GM12878 (cell line): ENCODE measurements around the gene SLC36A1. TPM values are rescaled to one million over a fixed set of nuclear protein-coding genes. Genes with fewer than 3 reads are reported as not detected.

Experiments used
- ATAC-seq: fragments of 200-7000 bp; cut with Tn5 transposase; 3 replicates; pipeline ENCODE4 v1.9.1; 2020; ENCODE audit warnings: mild to moderate bottlenecking, moderate library complexity
- BruUV-seq: library from RNA; stranded (reverse); fragments of 400-500 nt; replicated peaks from 2 replicates; lab custom pipeline; 2021; lab: Mats Ljungman, UMichigan
- CTCF ChIA-PET: fragments of 300-600 bp; sonication (Branson Sonifier 250); formaldehyde crosslinking; extraction: SDS; loops from one replicate; lab custom pipeline; 2021; ENCODE audit warnings: inconsistent platforms; lab: Yijun Ruan, JAX
- POLR2A ChIA-PET: fragments of 350-600 bp; formaldehyde crosslinking; extraction: SDS; loops from one replicate; lab custom pipeline; 2021; ENCODE audit warnings: inconsistent platforms; lab: Charles Lee
- RAD21 ChIA-PET: fragments of 300-600 bp; sonication (Branson Sonifier 250); formaldehyde crosslinking; loops from one replicate; lab custom pipeline; 2023; ENCODE audit warnings: antibody characterized with exemption; ENCODE audit not compliant: unreplicated experiment; lab: Charles Lee
- SMC1A ChIA-PET: fragments of 300-600 bp; sonication (Branson Sonifier 250); formaldehyde crosslinking; loops from one replicate; lab custom pipeline; 2023; ENCODE audit not compliant: unreplicated experiment, uncharacterized antibody; lab: Charles Lee
- DNase-seq: peaks from one replicate; pipeline ENCODE4 v3.0.0-alpha.2; 2011; ENCODE audit warnings: low read depth, low spot score
- FAIRE-seq: peaks from 3 replicates; lab custom pipeline; 2011; peaks lifted over from hg19 to GRCh38; lab: Jason Lieb, UNC
- H2AFZ ChIP-seq: 2 replicates; pipeline ENCODE4 v1.6.0; 2011; ENCODE audit warnings: low read depth, low read length, control low read depth; ENCODE audit not compliant: control insufficient read depth
- H3K27ac ChIP-seq: 2 replicates; pipeline ENCODE4 v1.5.1; 2011; ENCODE audit warnings: control low read depth; ENCODE audit not compliant: control insufficient read depth, insufficient read depth
- H3K27me3 ChIP-seq, 2 experiments: replicated peaks in 1 of 2; 2 replicates each; pipeline versions ENCODE4 v1.6.0 to v1.6.1; 2011; ENCODE audit warnings: low read length in 1 of 2; ENCODE audit not compliant: control insufficient read depth in 2 of 2, insufficient read depth in 2 of 2
- H3K36me3 ChIP-seq, 2 experiments: 2 replicates each; pipeline ENCODE4 v1.5.1; 2011; ENCODE audit warnings: low read length in 1 of 2; ENCODE audit not compliant: control insufficient read depth in 2 of 2, insufficient read depth in 2 of 2
- H3K4me1 ChIP-seq: 2 replicates; pipeline ENCODE4 v1.6.1; 2011; ENCODE audit warnings: mild to moderate bottlenecking, low read length, moderate library complexity, mixed read lengths; ENCODE audit not compliant: control insufficient read depth, insufficient read depth
- H3K4me2 ChIP-seq: 2 replicates; pipeline ENCODE4 v1.6.0; 2011; ENCODE audit warnings: control low read depth; ENCODE audit not compliant: control insufficient read depth, insufficient read depth
- H3K4me3 ChIP-seq: fragments of 200-600 bp; sonication (generic); 2 replicates; pipeline ENCODE4 v1.5.1; 2016
- H3K79me2 ChIP-seq: 2 replicates; pipeline ENCODE4 v1.6.0; 2011; ENCODE audit warnings: low read length; ENCODE audit not compliant: control insufficient read depth, insufficient read depth
- H3K9ac ChIP-seq: 2 replicates; pipeline ENCODE4 v1.8.0; 2011; ENCODE audit warnings: low read length, control low read depth, mixed read lengths; ENCODE audit not compliant: control insufficient read depth, insufficient read depth
- H3K9me3 ChIP-seq: replicated peaks from 3 replicates; pipeline ENCODE4 v1.5.1; 2011; ENCODE audit warnings: mild to moderate bottlenecking, low read length; ENCODE audit not compliant: control insufficient read depth, insufficient read depth
- H4K20me1 ChIP-seq: 2 replicates; pipeline ENCODE4 v1.6.0; 2011; ENCODE audit not compliant: control insufficient read depth, insufficient read depth
- ATF3 ChIP-seq: IDR thresholded peaks from 2 replicates; pipeline ENCODE4 v1.6.1; 2011; ENCODE audit warnings: low read depth, mild to moderate bottlenecking, low read length, moderate library complexity, borderline replicate concordance; ENCODE audit errors: extremely low read depth
- BCLAF1 ChIP-seq: fragments of 450-650 bp; IDR thresholded peaks from 2 replicates; pipeline ENCODE4 v1.6.1; 2017; ENCODE audit warnings: antibody characterized with exemption, mild to moderate bottlenecking, moderate library complexity
- CHD4 ChIP-seq: fragments of 200-600 bp; sonication (generic); IDR thresholded peaks from 2 replicates; pipeline ENCODE4 v1.6.1; 2016; ENCODE audit warnings: mild to moderate bottlenecking
- EZH2 ChIP-seq: IDR thresholded peaks from 2 replicates; pipeline ENCODE4 v1.6.1; 2012; ENCODE audit warnings: low read depth, mild to moderate bottlenecking, control low read depth, inconsistent platforms, low read length, borderline replicate concordance; ENCODE audit not compliant: control insufficient read depth
- JUNB ChIP-seq: IDR thresholded peaks from 2 replicates; pipeline ENCODE4 v1.6.1; 2016; ENCODE audit warnings: antibody characterized with exemption, mild to moderate bottlenecking
- LARP7 ChIP-seq: fragments of 450-650 bp; IDR thresholded peaks from 2 replicates; pipeline ENCODE4 v1.6.1; 2017; ENCODE audit warnings: mild to moderate bottlenecking
- NFIC ChIP-seq: IDR thresholded peaks from 2 replicates; pipeline ENCODE4 v1.6.1; 2012; ENCODE audit warnings: low read depth, mild to moderate bottlenecking, inconsistent platforms, low read length, moderate library complexity
- PAX8 ChIP-seq: fragments of 450-650 bp; IDR thresholded peaks from 2 replicates; pipeline ENCODE4 v1.6.1; 2017; ENCODE audit warnings: mild to moderate bottlenecking, moderate library complexity
- PML ChIP-seq: IDR thresholded peaks from 2 replicates; pipeline ENCODE4 v1.6.1; 2012; ENCODE audit warnings: low read length, inconsistent platforms
- POLR2AphosphoS5 ChIP-seq: IDR thresholded peaks from 2 replicates; pipeline ENCODE4 v1.6.1; 2011; ENCODE audit warnings: mild to moderate bottlenecking, low read length, inconsistent platforms
- SIN3A ChIP-seq: IDR thresholded peaks from 2 replicates; pipeline ENCODE4 v1.6.1; 2012; ENCODE audit warnings: low read depth, low read length, improper control_type of control experiment
- SMAD1 ChIP-seq: fragments of 450-650 bp; IDR thresholded peaks from 2 replicates; pipeline ENCODE4 v1.6.1; 2018; ENCODE audit warnings: mild to moderate bottlenecking, low read depth; ENCODE audit not compliant: partially characterized antibody
- ZNF207 ChIP-seq: fragments of 450-650 bp; IDR thresholded peaks from 2 replicates; pipeline ENCODE4 v1.6.1; 2014; ENCODE audit warnings: antibody characterized with exemption, mild to moderate bottlenecking, borderline replicate concordance
- ZNF384 ChIP-seq: IDR thresholded peaks from 2 replicates; pipeline ENCODE4 v1.6.1; 2012; ENCODE audit warnings: low read depth, mild to moderate bottlenecking, low read length, improper control_type of control experiment, borderline replicate concordance
- WGBS: methylation state at CpG from one replicate; pipeline ENCODE4 v1.1.6; 2016; ENCODE audit warnings: low lambda C conversion rate; ENCODE audit not compliant: insufficient replicate concordance, insufficient coverage; ENCODE audit errors: missing lambda C conversion rate; 5-methylcytosine and 5-hydroxymethylcytosine counted together
- in situ Hi-C: fragments of 300-500 bp; cut with MboI; formaldehyde crosslinking; loops from 9 replicates; pipeline ENCODE4 v1.14.3; 2018; ENCODE audit warnings: mixed read lengths
- intact Hi-C: fragments of 100-400 bp; cut with micrococcal nuclease; formaldehyde crosslinking; loops from one replicate; pipeline ENCODE4 v1.14.2; 2022; ENCODE audit not compliant: unreplicated experiment
- polyA plus RNA-seq, 11 experiments: library from polyadenylated mRNA; depleted of rRNA in 4 of 11; unstranded in 6 of 11; stranded (reverse) in 5 of 11; fragments of >200 nt; fragmentation: Nextera tagmentation in 4 of 11; fragmentation: Illumina TruSeq in 1 of 11; extraction: Ambion mirVana in 4 of 11; extraction: Trizol in 1 of 11; gene quantifications; 1 replicate in 1 of 11; 2 replicates in 10 of 11; pipeline versions ENCODE4 v1.2.1 to v1.2.3, GENCODE V29; 2011 to 2016; ENCODE audit warnings: inconsistent platforms in 2 of 11, missing spikeins in 2 of 11, low read depth in 1 of 11
- total RNA-seq, 4 experiments: library from RNA; depleted of rRNA in 3 of 4; stranded (reverse); fragments of >200 nt in 3 of 4; fragmentation: Illumina TruSeq in 1 of 4; extraction: Trizol in 1 of 4; gene quantifications; 2 replicates each; pipeline versions ENCODE4 v1.2.1 to v1.2.3, GENCODE V29; 2013 to 2021
- TF ChIP-seq, protein P1 (sequence below): fragments of 450-650 bp; IDR thresholded peaks from 2 replicates; pipeline ENCODE4 v1.6.1; 2016; ENCODE audit warnings: mild to moderate bottlenecking

SLC36A1 gene
- total and polyA plus RNA-seq, 10 of the 15 experiments (the other 5 are each of a cell fraction or from before 2014, with no cell fraction given) = 0.50 to 8.2 (median 3.5) TPM

DNA sequence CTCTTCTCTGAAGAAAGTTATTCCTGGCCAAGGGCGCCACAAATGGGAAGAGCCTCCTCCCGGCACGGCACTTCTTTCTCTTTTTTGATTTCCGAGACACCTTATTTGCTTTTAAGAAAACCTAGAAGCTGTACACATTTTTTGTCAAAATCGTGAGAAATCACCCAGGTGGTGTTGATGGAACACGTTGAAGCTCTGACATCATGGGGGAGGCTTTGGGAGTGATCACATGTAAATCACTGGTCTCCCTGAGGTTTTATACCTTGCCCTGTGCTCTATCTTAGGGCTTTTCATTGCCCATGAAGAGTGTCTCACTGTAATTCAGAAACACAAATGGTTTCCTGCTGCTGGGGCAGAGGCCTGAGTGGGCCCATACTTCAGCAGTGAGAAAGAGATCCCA, 27.4 kb downstream of the SLC36A1 start:
- H3K27ac ChIP-seq = no peak overlapping the region
- FAIRE-seq (no peak), ATAC-seq (no peak), DNase-seq (no peak)
- no peaks in the 10 kb centered on the region for H4K20me1 ChIP-seq
- TF ChIP-seq CHD4 (no peak), NFIC (no peak), PAX8 (no peak), BCLAF1 (no peak), PML (no peak), LARP7 (no peak), JUNB (no peak), ATF3 (no peak), SIN3A (no peak), EZH2 (no peak), ZNF384 (no peak), ZNF207 (no peak), POLR2AphosphoS5 (no peak), SMAD1 (no peak)
- TF ChIP-seq, protein P1, sequence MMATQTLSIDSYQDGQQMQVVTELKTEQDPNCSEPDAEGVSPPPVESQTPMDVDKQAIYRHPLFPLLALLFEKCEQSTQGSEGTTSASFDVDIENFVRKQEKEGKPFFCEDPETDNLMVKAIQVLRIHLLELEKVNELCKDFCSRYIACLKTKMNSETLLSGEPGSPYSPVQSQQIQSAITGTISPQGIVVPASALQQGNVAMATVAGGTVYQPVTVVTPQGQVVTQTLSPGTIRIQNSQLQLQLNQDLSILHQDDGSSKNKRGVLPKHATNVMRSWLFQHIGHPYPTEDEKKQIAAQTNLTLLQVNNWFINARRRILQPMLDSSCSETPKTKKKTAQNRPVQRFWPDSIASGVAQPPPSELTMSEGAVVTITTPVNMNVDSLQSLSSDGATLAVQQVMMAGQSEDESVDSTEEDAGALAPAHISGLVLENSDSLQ = no peak
- H3K9me3 ChIP-seq = no peaks in the 10 kb centered on the region
- no peak overlapping the region for H3K4me3 ChIP-seq
- H3K9ac ChIP-seq = no peak overlapping the region
- POLR2A ChIA-PET = no interaction called here
- no peak overlapping the region for H2AFZ ChIP-seq
- WGBS = 91% methylated on average over 6 of the region's 6 CpGs
- H3K4me1 ChIP-seq = no peaks in the 10 kb centered on the region
- H3K27me3 ChIP-seq = no peaks in the 10 kb centered on the region; a peak in 1 of 4 replicates
- no peaks in the 10 kb centered on the region for H3K79me2 ChIP-seq
- no peak overlapping the region for H3K4me2 ChIP-seq
- in situ Hi-C loops = no loop called here
- CTCF ChIA-PET = interaction anchor here (0.7 kb wide), 1 partner anchor 23 kb away, joined by 4 read pairs; no protein-coding TSS in a partner anchor
- H3K36me3 ChIP-seq = no peaks in the 10 kb centered on the region; a peak in 1 of 4 replicates
- RAD21 ChIA-PET = no interaction called here
- intact Hi-C loops = no loop called here
- SMC1A ChIA-PET = no interaction called here
- no TSS peak for BruUV-seq
